Ovary (tissue), 3 donors: ENCODE measurements around the gene CDC42BPB.

Source experiments
- EP300 ChIP-seq: sonication (generic); formaldehyde crosslinking; IDR thresholded peaks from one replicate; pipeline ENCODE4 v1.6.1; 2017; ENCODE audit warnings: antibody characterized with exemption
- POLR2A ChIP-seq: fragments of 450-650 bp; IDR thresholded peaks from one replicate; pipeline ENCODE4 v1.6.1; 2017; ENCODE audit warnings: antibody characterized with exemption, mild to moderate bottlenecking, moderate library complexity
- TF ChIP-seq, protein P1 (sequence below), 3 donors: fragments of 450-650 bp in 2 of 3; fragments of 200-600 bp in 1 of 3; IDR thresholded peaks; one replicate each; pipeline versions ENCODE4 v1.5.1 to v1.8.0; 2016 to 2022; ENCODE audit warnings: antibody characterized with exemption in 3 of 3, mild to moderate bottlenecking in 1 of 3
- donor health status: DM: no; HTN: no; CAD: no.

DNA sequence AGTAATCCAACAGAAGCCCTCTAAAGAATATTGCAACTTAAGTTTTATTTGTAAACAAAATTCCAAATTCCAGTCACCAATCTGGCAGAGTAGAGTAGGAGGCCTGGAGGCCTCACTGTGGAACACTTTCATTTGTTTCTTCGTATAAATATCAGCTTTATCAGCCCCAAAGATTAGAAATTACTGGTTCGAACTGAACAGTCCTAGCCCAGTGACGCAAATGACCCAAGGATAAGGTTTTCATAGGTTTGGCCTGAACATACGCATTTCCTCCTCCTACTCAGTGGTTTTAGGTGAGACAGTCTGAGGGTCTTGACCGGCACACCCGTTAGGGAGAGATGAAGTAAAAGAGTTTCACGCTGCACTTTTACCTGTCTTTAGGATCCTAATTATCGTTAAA, 1.7 kb downstream of the CDC42BPB start:
- TF ChIP-seq, protein P1, sequence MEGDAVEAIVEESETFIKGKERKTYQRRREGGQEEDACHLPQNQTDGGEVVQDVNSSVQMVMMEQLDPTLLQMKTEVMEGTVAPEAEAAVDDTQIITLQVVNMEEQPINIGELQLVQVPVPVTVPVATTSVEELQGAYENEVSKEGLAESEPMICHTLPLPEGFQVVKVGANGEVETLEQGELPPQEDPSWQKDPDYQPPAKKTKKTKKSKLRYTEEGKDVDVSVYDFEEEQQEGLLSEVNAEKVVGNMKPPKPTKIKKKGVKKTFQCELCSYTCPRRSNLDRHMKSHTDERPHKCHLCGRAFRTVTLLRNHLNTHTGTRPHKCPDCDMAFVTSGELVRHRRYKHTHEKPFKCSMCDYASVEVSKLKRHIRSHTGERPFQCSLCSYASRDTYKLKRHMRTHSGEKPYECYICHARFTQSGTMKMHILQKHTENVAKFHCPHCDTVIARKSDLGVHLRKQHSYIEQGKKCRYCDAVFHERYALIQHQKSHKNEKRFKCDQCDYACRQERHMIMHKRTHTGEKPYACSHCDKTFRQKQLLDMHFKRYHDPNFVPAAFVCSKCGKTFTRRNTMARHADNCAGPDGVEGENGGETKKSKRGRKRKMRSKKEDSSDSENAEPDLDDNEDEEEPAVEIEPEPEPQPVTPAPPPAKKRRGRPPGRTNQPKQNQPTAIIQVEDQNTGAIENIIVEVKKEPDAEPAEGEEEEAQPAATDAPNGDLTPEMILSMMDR (IDR thresholded peaks at IDR 0.05) = no peak
- TF ChIP-seq EP300 (no peak), POLR2A (no peak)
